ENCODE data around the gene MYO1D. TPM values are rescaled to one million over a fixed set of nuclear protein-coding genes. Genes with fewer than 3 reads are reported as not detected.

MYO1D gene
- total RNA-seq, 1 experiment from 2014 or later, result 35.7 TPM

- Histone ChIP-seq H2AFZ (ENCODE audit: low read depth, low read length, poor library complexity, severe bottlenecking) (no peak overlapping the region), H3K9me2 (ENCODE audit: insufficient read depth) (no peaks in the 10 kb centered on the region), H3K4me1 (ENCODE audit: control insufficient read depth in 1 of 2, insufficient read depth in 2 of 2, low read length in 2 of 2) (no peaks in the 10 kb centered on the region), H3K27me3 (ENCODE audit: insufficient read depth, low read length) (no peaks in the 10 kb centered on the region), H4K20me1 (ENCODE audit: insufficient read depth) (no peaks in the 10 kb centered on the region; the same call in 1 of the 2 replicates), H3K9ac (ENCODE audit: low read length) (no peak overlapping the region), H3K36me3 (ENCODE audit: control insufficient read depth in 1 of 2, insufficient read depth in 2 of 2, low read length in 2 of 2) (no peaks in the 10 kb centered on the region), H3K27ac (ENCODE audit: low read depth, low read length) (no peak overlapping the region), H3K4me2 (ENCODE audit: low read length) (no peak overlapping the region), H3K4me3 (replicated peaks in 1 of 2; ENCODE audit: low read depth in 1 of 2, low read length in 2 of 2) (no peak overlapping the region), H3K79me2 (ENCODE audit: insufficient read depth, low read length) (no peaks in the 10 kb centered on the region), H3K9me3 (ENCODE audit: control insufficient read depth in 1 of 2, insufficient read depth in 1 of 2, low read depth in 1 of 2, low read length in 2 of 2) (no peaks in the 10 kb centered on the region)
- ChIA-PET RAD21 (ENCODE audit: low non-redundant PET in 1 of 2, low total read pairs in 2 of 2, uncharacterized antibody in 2 of 2, unreplicated experiment in 2 of 2) (no interaction called here), CTCF (no interaction called here), POLR2A (no interaction called here)
- TF ChIP-seq CBX3 (IDR thresholded peaks at IDR 0.05; ENCODE audit: low read depth) (no peak), MAX (IDR thresholded peaks at IDR 0.05) (no peak), ZFX (IDR thresholded peaks at IDR 0.05) (no peak), EZH2 (IDR thresholded peaks at IDR 0.05) (no peak), YY1 (IDR thresholded peaks at IDR 0.05; ENCODE audit: extremely low read depth, insufficient replicate concordance, low read depth, low read length) (no peak), POLR2A (IDR thresholded peaks at IDR 0.05; ENCODE audit: borderline replicate concordance, extremely low read depth, insufficient read depth, insufficient read length) (no peak), POLR2AphosphoS5 (IDR thresholded peaks at IDR 0.05; ENCODE audit: low read depth, low read length) (no peak), SIN3A (IDR thresholded peaks at IDR 0.05; ENCODE audit: low read depth) (no peak), ELF1 (IDR thresholded peaks at IDR 0.05; ENCODE audit: borderline replicate concordance, low read depth) (no peak), TCF7L2 (IDR thresholded peaks at IDR 0.05; ENCODE audit: borderline replicate concordance, extremely low read depth, insufficient read depth, insufficient read length) (no peak), REST (IDR thresholded peaks at IDR 0.05; ENCODE audit: low read depth) (no peak), RAD21 (IDR thresholded peaks at IDR 0.05; ENCODE audit: low read depth) (no peak), EGR1 (IDR thresholded peaks at IDR 0.05; ENCODE audit: low read depth) (no peak), ATF3 (IDR thresholded peaks at IDR 0.05) (no peak), CEBPB (IDR thresholded peaks at IDR 0.05; ENCODE audit: low read depth) (no peak), FOSL1 (IDR thresholded peaks at IDR 0.05; ENCODE audit: low read depth) (no peak), SP1 (IDR thresholded peaks at IDR 0.05; ENCODE audit: low read depth) (no peak), SRF (IDR thresholded peaks at IDR 0.05; ENCODE audit: low read depth) (no peak)
- no TSS peak for BruUV-seq (replicated peaks)
- DNase-seq (ENCODE audit: low read depth, low spot score) (no peak), ATAC-seq (no peak)
- intact Hi-C loops (cut with micrococcal nuclease), result no loop called here
Observed at GRCh38 chr17:32831627-32832243, 45.2 kb downstream of the MYO1D start.

All from HCT116 (cell line).